ENCODE data around the gene PRPF38B. TPM values are rescaled to one million over a fixed set of nuclear protein-coding genes. Genes with fewer than 3 reads are reported as not detected.

PRPF38B gene
- total RNA-seq, 3 donors from 2014 or later: 26.9 to 40.8 (median 32.8) TPM

- DNase-seq (ENCODE audit: low spot score in 2 of 2): no peak
- no peaks in the 10 kb centered on the region for H3K36me3 ChIP-seq
- H3K9me3 ChIP-seq: no peaks in the 10 kb centered on the region
- H3K4me3 ChIP-seq: no peak overlapping the region
- no peak overlapping the region for H3K27ac ChIP-seq
- TF ChIP-seq CTCF (IDR thresholded peaks at IDR 0.05) (no peak), POLR2AphosphoS5 (IDR thresholded peaks at IDR 0.05) (no peak), POLR2A (IDR thresholded peaks at IDR 0.05) (no peak)
- intact Hi-C loops (cut with DNase I; ENCODE audit: low total_unique reads): no loop called here
- H3K4me1 ChIP-seq: no peaks in the 10 kb centered on the region
- H3K27me3 ChIP-seq: no peaks in the 10 kb centered on the region
Measured at GRCh38 chr1:108715932-108716331, 23.8 kb downstream of the PRPF38B start.

- no peak overlapping the region for H3K4me3 ChIP-seq
- H3K27me3 ChIP-seq: no peaks in the 10 kb centered on the region
- no peaks in the 10 kb centered on the region for H3K36me3 ChIP-seq
- intact Hi-C loops (cut with DNase I; ENCODE audit: low total_unique reads): no loop called here
- no peak for DNase-seq (ENCODE audit: low spot score in 2 of 2)
- no peak for TF ChIP-seq POLR2AphosphoS5 (IDR thresholded peaks at IDR 0.05)
- no peaks in the 10 kb centered on the region for H3K4me1 ChIP-seq
- H3K9me3 ChIP-seq: no peaks in the 10 kb centered on the region
- H3K27ac ChIP-seq: no peak overlapping the region
Measured at GRCh38 chr1:108716437-108717230, 24.5 kb downstream of the PRPF38B start.

- TF ChIP-seq POLR2AphosphoS5 (IDR thresholded peaks at IDR 0.05) (no peak), POLR2A (IDR thresholded peaks at IDR 0.05) (no peak), CTCF (IDR thresholded peaks at IDR 0.05) (no peak)
- no peaks in the 10 kb centered on the region for H3K27me3 ChIP-seq
- no peaks in the 10 kb centered on the region for H3K4me1 ChIP-seq
- no peak overlapping the region for H3K27ac ChIP-seq
- no peaks in the 10 kb centered on the region for H3K36me3 ChIP-seq
- H3K9me3 ChIP-seq: no peaks in the 10 kb centered on the region
- no peak overlapping the region for H3K4me3 ChIP-seq
- no peak for DNase-seq (ENCODE audit: low spot score in 2 of 2)
- intact Hi-C loops (cut with DNase I; ENCODE audit: low total_unique reads): no loop called here
Measured at GRCh38 chr1:108717774-108718316, 25.7 kb downstream of the PRPF38B start.

GRCh38 chr1:108718927-108719655 is 27.0 kb downstream of the PRPF38B start:
- no peaks in the 10 kb centered on the region for H3K27me3 ChIP-seq
- H3K4me1 ChIP-seq: no peaks in the 10 kb centered on the region
- H3K36me3 ChIP-seq: no peaks in the 10 kb centered on the region
- intact Hi-C loops (cut with DNase I; ENCODE audit: low total_unique reads): no loop called here
- no peaks in the 10 kb centered on the region for H3K9me3 ChIP-seq
- no peak for DNase-seq (ENCODE audit: low spot score in 2 of 2)
- H3K27ac ChIP-seq: no peak overlapping the region
- no peak for TF ChIP-seq POLR2AphosphoS5 (IDR thresholded peaks at IDR 0.05)
- no peak for TF ChIP-seq POLR2A (IDR thresholded peaks at IDR 0.05)
- no peak for TF ChIP-seq CTCF (IDR thresholded peaks at IDR 0.05)
- H3K4me3 ChIP-seq: no peak overlapping the region

- H3K27ac ChIP-seq: no peak overlapping the region
- no peak for TF ChIP-seq CTCF (IDR thresholded peaks at IDR 0.05)
- no peak for TF ChIP-seq POLR2AphosphoS5 (IDR thresholded peaks at IDR 0.05)
- TF ChIP-seq POLR2A (IDR thresholded peaks at IDR 0.05): no peak
- H3K4me1 ChIP-seq: no peaks in the 10 kb centered on the region
- no peak overlapping the region for H3K4me3 ChIP-seq
- no peaks in the 10 kb centered on the region for H3K27me3 ChIP-seq
- H3K36me3 ChIP-seq: no peaks in the 10 kb centered on the region
- no peaks in the 10 kb centered on the region for H3K9me3 ChIP-seq
- intact Hi-C loops (cut with DNase I; ENCODE audit: low total_unique reads): no loop called here
- DNase-seq (ENCODE audit: low spot score in 2 of 2): no peak
Measured at GRCh38 chr1:108719656-108720435, 27.7 kb downstream of the PRPF38B start.
